ENCODE results near the gene C11orf52. TPM values are rescaled to one million over a fixed set of nuclear protein-coding genes. Genes with fewer than 3 reads are reported as not detected.

Gene C11orf52
- polyA plus RNA-seq, 2 of the 4 experiments (the other 2 are of a cell fraction), result 0.08 to 0.13 TPM

DNA sequence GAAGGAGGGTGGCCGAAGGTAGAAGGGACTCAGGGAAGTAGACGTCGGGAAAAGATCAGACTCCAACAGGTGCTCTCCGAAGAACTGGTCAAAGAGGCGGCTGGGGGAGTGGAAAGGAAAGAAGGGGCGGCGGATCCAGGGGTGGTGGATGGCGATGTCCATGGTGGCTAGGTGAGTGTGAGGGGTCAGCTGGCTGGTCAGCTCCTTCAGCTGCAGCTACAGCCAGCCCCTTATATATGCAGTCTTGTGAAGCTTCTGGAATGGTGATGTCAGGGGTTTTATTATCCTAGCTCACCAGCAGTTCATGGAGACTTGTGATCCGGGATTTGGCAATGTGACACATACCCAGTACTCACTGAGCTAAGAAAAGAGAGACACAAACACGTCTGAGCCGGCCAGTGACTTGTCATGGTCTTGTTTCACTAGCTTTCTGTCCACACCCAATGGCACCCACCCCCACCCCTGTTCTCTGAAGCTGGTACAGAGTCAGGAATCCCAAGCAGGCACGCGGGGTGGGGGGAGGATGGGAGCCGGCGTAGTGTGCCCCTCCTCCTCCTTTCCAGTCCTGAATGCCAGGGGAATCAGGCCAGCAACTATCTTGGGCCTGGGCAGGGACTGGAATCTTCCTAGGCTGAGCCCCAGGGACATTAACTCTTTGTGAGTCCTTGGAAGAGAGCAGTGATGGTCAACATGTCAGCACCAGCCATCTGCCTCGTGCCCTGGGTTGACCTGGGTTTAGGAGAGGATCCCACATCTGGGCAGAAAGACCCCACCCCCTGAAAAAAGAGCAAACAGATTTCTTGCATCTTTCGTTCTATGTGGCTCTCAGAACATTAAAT is 6.9 kb upstream of the C11orf52 start, which contains the start of gene CRYAB (continued):
- TF ChIP-seq, protein P1, sequence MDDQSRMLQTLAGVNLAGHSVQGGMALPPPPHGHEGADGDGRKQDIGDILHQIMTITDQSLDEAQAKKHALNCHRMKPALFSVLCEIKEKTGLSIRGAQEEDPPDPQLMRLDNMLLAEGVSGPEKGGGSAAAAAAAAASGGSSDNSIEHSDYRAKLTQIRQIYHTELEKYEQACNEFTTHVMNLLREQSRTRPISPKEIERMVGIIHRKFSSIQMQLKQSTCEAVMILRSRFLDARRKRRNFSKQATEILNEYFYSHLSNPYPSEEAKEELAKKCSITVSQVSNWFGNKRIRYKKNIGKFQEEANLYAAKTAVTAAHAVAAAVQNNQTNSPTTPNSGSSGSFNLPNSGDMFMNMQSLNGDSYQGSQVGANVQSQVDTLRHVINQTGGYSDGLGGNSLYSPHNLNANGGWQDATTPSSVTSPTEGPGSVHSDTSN (IDR thresholded peaks at IDR 0.05), result no peak
- TF ChIP-seq ZSCAN20 (CRISPR knock-in tag; IDR thresholded peaks at IDR 0.05) (no peak), CHD4 (IDR thresholded peaks at IDR 0.05; ENCODE audit: borderline replicate concordance) (no peak), MYC (IDR thresholded peaks at IDR 0.05; ENCODE audit: borderline replicate concordance, low read length) (no peak), RFX5 (IDR thresholded peaks at IDR 0.05) (no peak), KDM5A (IDR thresholded peaks at IDR 0.05) (no peak)

GRCh38 chr11:111912535-111912934 is 6.2 kb upstream of the C11orf52 start, which contains the start of gene HSPB2:
Gene HSPB2, plus strand, starts transcription at chr11:111912734. Its CDS starts 96 bp downstream, at chr11:111912830.
- ChIA-PET POLR2A (no interaction called here), CTCF (no interaction called here)
- 60% methylated on average over 2 of the region's 26 CpGs for WGBS (ENCODE audit: missing lambda C conversion rate)
- Histone ChIP-seq H3K27ac (peak within 1 kb of the TSS; percentile 49 to 61; a peak in 5 of 6 replicates), H3K4me3 (no peak within 1 kb of the TSS), H3K4me2 (peak within 1 kb of the TSS; percentile 55), H3K9me3 (no peaks in the 10 kb centered on the region), H3K4me1 (peaks cover 16% of the 10 kb centered on the region)
- TF ChIP-seq MAFK (IDR thresholded peaks at IDR 0.05; ENCODE audit: partially characterized antibody), result no peak
- TF ChIP-seq JUN (IDR thresholded peaks at IDR 0.05), result no peak
- no peak for TF ChIP-seq FOSL2 (IDR thresholded peaks at IDR 0.05)
- TF ChIP-seq FOSL2 (CRISPR knock-in tag; IDR thresholded peaks at IDR 0.05), result no peak
- no peak for TF ChIP-seq POLR2A (IDR thresholded peaks at IDR 0.05; ENCODE audit: low read length)
- TF ChIP-seq RFX5 (IDR thresholded peaks at IDR 0.05), result no peak
- TF ChIP-seq POLR2AphosphoS2 (conservative IDR thresholded peaks at IDR 0.05; ENCODE audit: low read length), result no peak
- TF ChIP-seq FOSB (CRISPR knock-in tag; IDR thresholded peaks at IDR 0.05), result no peak
- no peak for TF ChIP-seq KDM1A (IDR thresholded peaks at IDR 0.05; ENCODE audit: low read depth)
- FAIRE-seq (no peak), DNase-seq (ENCODE audit: low read depth in 1 of 2, low spot score in 1 of 2) (no peak), ATAC-seq (no peak)

DNA sequence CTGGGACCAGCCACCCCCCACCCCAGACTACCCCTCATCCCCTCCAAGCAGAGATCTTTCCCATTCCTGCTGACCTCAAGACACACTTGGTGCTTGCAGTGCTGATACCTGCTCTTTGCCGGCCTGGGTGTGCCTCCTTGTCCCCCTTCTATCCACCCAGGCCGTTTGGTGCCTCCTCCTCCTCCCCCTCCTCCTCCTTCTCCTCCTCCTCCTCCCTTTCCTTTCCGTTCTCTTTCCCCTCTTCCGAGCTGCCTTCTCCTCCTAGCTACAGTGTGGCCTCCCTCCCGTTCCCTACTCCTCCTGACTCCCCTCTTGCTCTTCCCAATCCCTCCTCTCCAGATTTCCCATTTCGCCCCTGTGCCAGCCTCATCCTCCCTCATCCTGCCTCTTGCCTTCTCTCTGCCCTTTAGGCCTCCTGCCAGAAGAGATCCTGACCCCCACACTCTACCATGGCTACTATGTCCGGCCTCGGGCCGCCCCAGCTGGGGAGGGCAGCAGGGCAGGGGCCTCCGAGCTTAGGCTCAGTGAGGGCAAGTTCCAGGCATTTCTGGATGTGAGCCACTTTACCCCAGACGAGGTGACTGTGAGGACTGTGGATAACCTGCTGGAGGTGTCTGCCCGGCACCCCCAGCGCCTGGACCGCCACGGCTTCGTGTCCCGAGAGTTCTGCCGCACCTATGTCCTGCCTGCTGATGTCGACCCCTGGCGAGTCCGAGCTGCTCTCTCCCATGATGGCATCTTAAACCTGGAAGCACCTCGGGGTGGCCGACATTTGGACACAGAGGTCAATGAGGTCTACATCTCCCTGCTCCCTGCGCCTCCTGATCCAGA is 5.5 kb upstream of the C11orf52 start:
- ATAC-seq (no peak), FAIRE-seq (no peak), DNase-seq (ENCODE audit: low read depth in 1 of 2, low spot score in 1 of 2) (no peak)
- Histone ChIP-seq H3K4me3 (no peak overlapping the region), H3K4me1 (peaks cover 16% of the 10 kb centered on the region), H3K4me2 (no peak overlapping the region), H3K9me3 (no peaks in the 10 kb centered on the region), H3K27ac (0 out of 6 replicates have a peak overlapping the region, but pooled peaks of 1 of the 2 experiments have one; percentile 21)
- TF ChIP-seq SREBF2 (IDR thresholded peaks at IDR 0.05) (no peak), RFX5 (IDR thresholded peaks at IDR 0.05) (no peak), RNF2 (IDR thresholded peaks at IDR 0.05; ENCODE audit: borderline replicate concordance, low read depth) (no peak), USF2 (IDR thresholded peaks at IDR 0.05) (no peak), CTCF (IDR thresholded peaks at IDR 0.05) (no peak), POLR2AphosphoS2 (conservative IDR thresholded peaks at IDR 0.05; ENCODE audit: low read length) (no peak), CHD4 (IDR thresholded peaks at IDR 0.05; ENCODE audit: borderline replicate concordance) (no peak), ZSCAN20 (CRISPR knock-in tag; IDR thresholded peaks at IDR 0.05) (no peak), ATOH8 (CRISPR knock-in tag; IDR thresholded peaks at IDR 0.05; ENCODE audit: low read depth) (no peak)
- TF ChIP-seq, protein P2, sequence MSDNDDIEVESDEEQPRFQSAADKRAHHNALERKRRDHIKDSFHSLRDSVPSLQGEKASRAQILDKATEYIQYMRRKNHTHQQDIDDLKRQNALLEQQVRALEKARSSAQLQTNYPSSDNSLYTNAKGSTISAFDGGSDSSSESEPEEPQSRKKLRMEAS (IDR thresholded peaks at IDR 0.05), result no peak
- TF ChIP-seq, protein P3, sequence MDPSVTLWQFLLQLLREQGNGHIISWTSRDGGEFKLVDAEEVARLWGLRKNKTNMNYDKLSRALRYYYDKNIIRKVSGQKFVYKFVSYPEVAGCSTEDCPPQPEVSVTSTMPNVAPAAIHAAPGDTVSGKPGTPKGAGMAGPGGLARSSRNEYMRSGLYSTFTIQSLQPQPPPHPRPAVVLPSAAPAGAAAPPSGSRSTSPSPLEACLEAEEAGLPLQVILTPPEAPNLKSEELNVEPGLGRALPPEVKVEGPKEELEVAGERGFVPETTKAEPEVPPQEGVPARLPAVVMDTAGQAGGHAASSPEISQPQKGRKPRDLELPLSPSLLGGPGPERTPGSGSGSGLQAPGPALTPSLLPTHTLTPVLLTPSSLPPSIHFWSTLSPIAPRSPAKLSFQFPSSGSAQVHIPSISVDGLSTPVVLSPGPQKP (IDR thresholded peaks at IDR 0.05; ENCODE audit: low read depth, low read length), result no peak
- 74% methylated on average over 6 of the region's 24 CpGs for WGBS (ENCODE audit: missing lambda C conversion rate)
- ChIA-PET CTCF (interaction anchor here (1.2 kb wide), 1 partner anchor 34 kb away, joined by 3 read pairs; the partner anchor contains the start of gene CFAP68), POLR2A (no interaction called here)
